A673 (cell line): ENCODE measurements around the gene CLUH. TPM values are rescaled to one million over a fixed set of nuclear protein-coding genes. Genes with fewer than 3 reads are reported as not detected.

ENCODE experiments used
- BruUV-seq: library from RNA; stranded (reverse); fragments of 400-500 nt; replicated peaks from 2 replicates; lab custom pipeline; 2021; lab: Mats Ljungman, UMichigan
- CTCF ChIA-PET: fragments of 300-600 bp; sonication (Branson Sonifier 250); formaldehyde crosslinking; loops from one replicate; lab custom pipeline; 2022; ENCODE audit warnings: antibody characterized with exemption; lab: Charles Lee
- POLR2A ChIA-PET: fragments of 300-600 bp; sonication (Branson Sonifier 250); formaldehyde crosslinking; loops from one replicate; lab custom pipeline; 2022; ENCODE audit warnings: antibody characterized with exemption; ENCODE audit not compliant: low non-redundant PET; lab: Charles Lee
- DNase-seq: peaks from one replicate; pipeline ENCODE4 v3.0.0-alpha.2; 2015; ENCODE audit warnings: low spot score
- H3K27ac ChIP-seq: fragments of 200-600 bp; sonication (generic); 2 replicates; pipeline ENCODE4 v1.5.1; 2016; ENCODE audit warnings: mixed run types, low read depth, mild to moderate bottlenecking, mixed read lengths, antibody characterized with exemption, low read length; ENCODE audit not compliant: poor library complexity, severe bottlenecking
- H3K27me3 ChIP-seq: fragments of 200-600 bp; sonication (generic); replicated peaks from 2 replicates; pipeline ENCODE4 v1.6.1; 2017; ENCODE audit warnings: mixed run types, low read depth, mild to moderate bottlenecking, mixed read lengths, antibody characterized with exemption, low read length; ENCODE audit not compliant: insufficient read depth, poor library complexity
- H3K36me3 ChIP-seq: fragments of 200-600 bp; sonication (generic); 2 replicates; pipeline ENCODE4 v1.6.1; 2016; ENCODE audit warnings: mixed run types, mild to moderate bottlenecking, mixed read lengths, antibody characterized with exemption, low read length; ENCODE audit not compliant: insufficient read depth, poor library complexity, severe bottlenecking
- H3K4me1 ChIP-seq: fragments of 200-600 bp; sonication (generic); 2 replicates; pipeline ENCODE4 v1.6.1; 2017; ENCODE audit warnings: mixed run types, mild to moderate bottlenecking, mixed read lengths, antibody characterized with exemption, low read length; ENCODE audit not compliant: insufficient read depth, poor library complexity, severe bottlenecking
- H3K4me3 ChIP-seq: fragments of 200-600 bp; sonication (generic); 2 replicates; pipeline ENCODE4 v1.5.1; 2016; ENCODE audit warnings: low read depth, mixed run types, mild to moderate bottlenecking, mixed read lengths, low read length; ENCODE audit not compliant: poor library complexity, severe bottlenecking
- H3K9me3 ChIP-seq: fragments of 200-600 bp; sonication (generic); 2 replicates; pipeline ENCODE4 v1.6.1; 2016; ENCODE audit warnings: mixed run types, low read depth, mild to moderate bottlenecking, mixed read lengths, antibody characterized with exemption, low read length; ENCODE audit not compliant: poor library complexity, severe bottlenecking
- CTCF ChIP-seq: fragments of 300-800, 200-600 bp; sonication (generic); conservative IDR thresholded peaks from 2 replicates; pipeline ENCODE4 v1.5.1; 2017; ENCODE audit warnings: low read depth, mild to moderate bottlenecking, antibody characterized with exemption, low read length, moderate library complexity, mixed read lengths
- EZH2 ChIP-seq: fragments of 200-600 bp; sonication (generic); IDR thresholded peaks from 2 replicates; pipeline ENCODE4 v1.6.1; 2017; ENCODE audit warnings: borderline replicate concordance, low read depth, mild to moderate bottlenecking, mixed read lengths, antibody characterized with exemption, low read length; ENCODE audit not compliant: poor library complexity, severe bottlenecking
- intact Hi-C: fragments of 100-400 bp; cut with micrococcal nuclease; formaldehyde crosslinking; loops from one replicate; pipeline ENCODE4 v1.10.0; 2022; ENCODE audit not compliant: unreplicated experiment
- total RNA-seq: library from RNA; stranded (reverse); gene quantifications from 2 replicates; pipeline ENCODE4 v1.2.3, GENCODE V29; 2021

Gene CLUH
- total RNA-seq, 1 experiment from 2014 or later, result 162 TPM

DNA sequence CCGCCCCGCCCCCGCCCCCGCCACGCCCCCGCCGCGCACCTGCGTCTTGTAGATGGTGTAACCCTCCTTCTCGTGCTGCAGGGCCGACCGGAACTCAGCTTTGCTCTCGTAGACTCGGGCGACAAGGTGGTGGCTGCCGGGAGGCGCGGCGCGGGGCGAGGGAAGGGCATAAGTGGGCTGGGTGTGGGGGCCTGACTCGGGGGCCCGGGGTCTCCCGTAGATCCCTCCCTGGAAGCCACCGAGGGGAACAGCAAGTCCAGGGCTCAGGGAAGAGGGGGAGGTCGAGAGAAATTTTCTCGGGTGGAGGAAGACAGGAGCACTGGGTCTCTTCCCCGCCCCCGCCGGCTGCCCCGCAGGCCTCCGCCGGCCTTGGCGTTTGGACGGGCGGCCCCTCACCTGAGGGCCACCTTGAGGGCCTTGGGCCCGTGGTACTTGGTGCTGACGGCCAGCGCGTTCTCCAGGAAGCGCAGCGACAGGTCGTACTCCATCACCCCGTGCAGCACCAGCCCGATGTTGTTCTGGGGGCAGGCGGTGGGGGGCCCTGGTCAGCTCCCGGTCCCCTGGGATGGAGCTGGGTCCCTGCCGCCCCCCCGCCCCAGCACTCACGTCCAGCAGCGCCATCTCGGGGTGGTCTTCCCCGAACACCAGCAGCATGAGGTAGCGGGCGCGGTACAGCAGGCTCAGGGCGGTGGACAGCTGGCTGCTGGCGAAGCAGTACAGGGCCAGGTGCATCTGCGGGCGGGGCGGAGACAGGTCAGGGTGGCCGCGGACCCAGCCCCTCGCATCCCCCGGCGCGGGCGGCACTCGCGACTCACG, 19.4 kb downstream of the CLUH start:
- BruUV-seq, result no TSS peak
- no peak for DNase-seq
- peaks cover 55% of the 10 kb centered on the region for H3K36me3 ChIP-seq

GRCh38 chr17:2691069-2691871, 20.3 kb downstream of the CLUH start:
- intact Hi-C loops, result no loop called here
- POLR2A ChIA-PET, result no interaction called here
- CTCF ChIA-PET, result no interaction called here
- TF ChIP-seq CTCF, result no peak
- Histone ChIP-seq H3K27me3 (no peaks in the 10 kb centered on the region), H3K4me3 (no peak overlapping the region), H3K36me3 (peaks cover 48% of the 10 kb centered on the region), H3K4me1 (no peaks in the 10 kb centered on the region), H3K9me3 (no peaks in the 10 kb centered on the region), H3K27ac (no peak overlapping the region)
- no peak for DNase-seq
- no TSS peak for BruUV-seq

More for the DNA sequence above, 19.4 kb downstream of the CLUH start:
- TF ChIP-seq EZH2 (no peak), CTCF (no peak)
- no peaks in the 10 kb centered on the region for H3K27me3 ChIP-seq
- no peaks in the 10 kb centered on the region for H3K9me3 ChIP-seq
- intact Hi-C loops, result no loop called here
- H3K4me1 ChIP-seq, result no peaks in the 10 kb centered on the region
- H3K27ac ChIP-seq, result no peak overlapping the region
- ChIA-PET CTCF (no interaction called here), POLR2A (no interaction called here)
- no peak overlapping the region for H3K4me3 ChIP-seq

GRCh38 chr17:2690165-2691068, 21.1 kb downstream of the CLUH start:
- no TSS peak for BruUV-seq
- Histone ChIP-seq H3K36me3 (peaks cover 41% of the 10 kb centered on the region), H3K27me3 (no peaks in the 10 kb centered on the region), H3K4me1 (no peaks in the 10 kb centered on the region), H3K4me3 (no peak overlapping the region), H3K27ac (no peak overlapping the region), H3K9me3 (no peaks in the 10 kb centered on the region)
- intact Hi-C loops, result no loop called here
- CTCF ChIA-PET, result no interaction called here
- DNase-seq, result no peak
- no peak for TF ChIP-seq EZH2
- no peak for TF ChIP-seq CTCF
- POLR2A ChIA-PET, result no interaction called here
